CD4-positive, alpha-beta T cell treated with Interleukin-6 at 100 ng/mL for 8 hours (primary cell): Measurements from ENCODE around the gene NFE2.

Experiments
- DNase-seq: peaks from one replicate; pipeline ENCODE4 v3.0.0-alpha.2; 2020; ENCODE audit warnings: mixed read lengths, low spot score

The NFE2 gene

GRCh38 chr12:54306925-54307741, 6.3 kb upstream of the NFE2 start:
- peak; percentile 10 for DNase-seq

GRCh38 chr12:54304187-54304810, 3.5 kb upstream of the NFE2 start:
- DNase-seq, result peak; percentile 11

- no peak for DNase-seq
Measured at GRCh38 chr12:54303640-54304039, 2.8 kb upstream of the NFE2 start.

- DNase-seq, result no peak
Measured at GRCh38 chr12:54301428-54302048, 723 bp upstream of the NFE2 start.

- no peak for DNase-seq
Measured at GRCh38 chr12:54300225-54300731, 537 bp downstream of the NFE2 start.

GRCh38 chr12:54299515-54300224, 1.1 kb downstream of the NFE2 start:
- DNase-seq, result no peak

GRCh38 chr12:54298904-54299303, 1.9 kb downstream of the NFE2 start:
- no peak for DNase-seq

- no peak for DNase-seq
Measured at GRCh38 chr12:54296393-54297099, 4.3 kb downstream of the NFE2 start.

- DNase-seq, result no peak
Measured at GRCh38 chr12:54294953-54295566, 5.8 kb downstream of the NFE2 start.

- peak; percentile 51 for DNase-seq
Measured at GRCh38 chr12:54294152-54294952, 6.5 kb downstream of the NFE2 start.

GRCh38 chr12:54292931-54293241, 7.9 kb downstream of the NFE2 start:
- no peak for DNase-seq

- no peak for DNase-seq
Measured at GRCh38 chr12:54292083-54292930, 8.5 kb downstream of the NFE2 start.

- DNase-seq, result no peak
Measured at GRCh38 chr12:54287261-54288157, 13.3 kb downstream of the NFE2 start.

- DNase-seq, result no peak
Measured at GRCh38 chr12:54286042-54287030, 14.5 kb downstream of the NFE2 start.

- DNase-seq, result no peak
Measured at GRCh38 chr12:54285150-54286041, 15.4 kb downstream of the NFE2 start.
